WTC11 (cell line): Measurements from ENCODE around the gene RNF215. TPM values are rescaled to one million over a fixed set of nuclear protein-coding genes. Genes with fewer than 3 reads are reported as not detected.
A peak's percentile ranks its signal among the peaks of the same experiment; 100 is the strongest.

Experiments used
- CREM ChIP-seq: sonication (generic); formaldehyde crosslinking; IDR thresholded peaks from 2 replicates; pipeline ENCODE4 v1.8.1; 2022; ENCODE audit warnings: mild to moderate bottlenecking, missing genetic modification reagents, moderate library complexity
- FOXJ3 ChIP-seq: sonication (generic); formaldehyde crosslinking; IDR thresholded peaks from 2 replicates; pipeline ENCODE4 v1.9.0; 2021; ENCODE audit warnings: missing genetic modification reagents, mild to moderate bottlenecking, borderline replicate concordance
- GABPB1 ChIP-seq: sonication (generic); formaldehyde crosslinking; IDR thresholded peaks from 2 replicates; pipeline ENCODE4 v1.8.1; 2023; ENCODE audit warnings: mild to moderate bottlenecking, missing genetic modification reagents
- GTF2I ChIP-seq: fragments of 250-450 bp; sonication (Bioruptor Pico); conservative IDR thresholded peaks from 2 replicates; pipeline ENCODE4 v1.4.0; 2021; ENCODE audit warnings: mild to moderate bottlenecking
- MYBL2 ChIP-seq: sonication (generic); formaldehyde crosslinking; IDR thresholded peaks from 2 replicates; pipeline ENCODE4 v1.8.1; 2023; ENCODE audit warnings: mild to moderate bottlenecking, moderate library complexity, missing genetic modification reagents
- NFE2L1 ChIP-seq: sonication (generic); formaldehyde crosslinking; IDR thresholded peaks from 2 replicates; pipeline ENCODE4 v1.8.1; 2023; ENCODE audit warnings: missing genetic modification reagents
- SMAD4 ChIP-seq: sonication (generic); formaldehyde crosslinking; IDR thresholded peaks from 2 replicates; pipeline ENCODE4 v1.8.0; 2022; ENCODE audit warnings: mild to moderate bottlenecking, missing genetic modification reagents
- SP1 ChIP-seq: sonication (generic); formaldehyde crosslinking; conservative IDR thresholded peaks from 2 replicates; pipeline ENCODE4 v1.8.1; 2022; ENCODE audit warnings: missing genetic modification reagents
- TEAD1 ChIP-seq: sonication (generic); formaldehyde crosslinking; IDR thresholded peaks from 2 replicates; pipeline ENCODE4 v1.8.0; 2022; ENCODE audit warnings: mild to moderate bottlenecking, missing genetic modification reagents
- ZNF232 ChIP-seq: sonication (generic); formaldehyde crosslinking; IDR thresholded peaks from 2 replicates; pipeline ENCODE4 v1.8.0; 2022; ENCODE audit warnings: mild to moderate bottlenecking, missing genetic modification reagents
- ZNF671 ChIP-seq: fragments of 250-450 bp; sonication (Bioruptor Pico); IDR thresholded peaks from 2 replicates; pipeline ENCODE4 v1.8.0; 2021; ENCODE audit warnings: mild to moderate bottlenecking
- total RNA-seq: library from RNA; stranded (reverse); gene quantifications from 3 replicates; pipeline ENCODE4 v1.2.3, GENCODE V29; 2021
- TF ChIP-seq, protein P1 (sequence below): sonication (generic); formaldehyde crosslinking; IDR thresholded peaks from 2 replicates; pipeline ENCODE4 v1.8.0; 2023; ENCODE audit warnings: missing genetic modification reagents, mild to moderate bottlenecking, borderline replicate concordance
- TF ChIP-seq, protein P2 (sequence below): sonication (generic); formaldehyde crosslinking; IDR thresholded peaks from 2 replicates; pipeline ENCODE4 v1.8.1; 2022; ENCODE audit warnings: mild to moderate bottlenecking, moderate library complexity, missing genetic modification reagents
- TF ChIP-seq, protein P3 (sequence below): fragments of 250-450 bp; sonication (Bioruptor Pico); IDR thresholded peaks from 2 replicates; pipeline ENCODE4 v1.8.0; 2021; ENCODE audit warnings: mild to moderate bottlenecking
- TF ChIP-seq, protein P4 (sequence below): sonication (generic); formaldehyde crosslinking; conservative IDR thresholded peaks from 2 replicates; pipeline ENCODE4 v1.8.1; 2022; ENCODE audit warnings: mild to moderate bottlenecking, missing genetic modification reagents
- TF ChIP-seq, protein P5 (sequence below): fragments of 250-450 bp; sonication (Bioruptor Pico); IDR thresholded peaks from 2 replicates; pipeline ENCODE4 v1.9.0; 2021; ENCODE audit warnings: mild to moderate bottlenecking
- TF ChIP-seq, protein P6 (sequence below): sonication (generic); formaldehyde crosslinking; IDR thresholded peaks from 2 replicates; pipeline ENCODE4 v1.8.1; 2023; ENCODE audit warnings: mild to moderate bottlenecking, moderate library complexity, missing genetic modification reagents
- TF ChIP-seq, protein P7 (sequence below): fragments of 200-600 bp; IDR thresholded peaks from 2 replicates; pipeline ENCODE4 v1.8.0; 2022; ENCODE audit warnings: antibody characterized with exemption
- TF ChIP-seq, protein P8 (sequence below): sonication (generic); formaldehyde crosslinking; IDR thresholded peaks from 2 replicates; pipeline ENCODE4 v1.8.1; 2023; ENCODE audit warnings: mild to moderate bottlenecking, missing genetic modification reagents
- TF ChIP-seq, protein P9 (sequence below): sonication (generic); formaldehyde crosslinking; IDR thresholded peaks from 2 replicates; pipeline ENCODE4 v1.8.0; 2023; ENCODE audit warnings: mild to moderate bottlenecking, missing genetic modification reagents

RNF215 gene
- total RNA-seq, 1 experiment from 2014 or later = 25.4 TPM

DNA sequence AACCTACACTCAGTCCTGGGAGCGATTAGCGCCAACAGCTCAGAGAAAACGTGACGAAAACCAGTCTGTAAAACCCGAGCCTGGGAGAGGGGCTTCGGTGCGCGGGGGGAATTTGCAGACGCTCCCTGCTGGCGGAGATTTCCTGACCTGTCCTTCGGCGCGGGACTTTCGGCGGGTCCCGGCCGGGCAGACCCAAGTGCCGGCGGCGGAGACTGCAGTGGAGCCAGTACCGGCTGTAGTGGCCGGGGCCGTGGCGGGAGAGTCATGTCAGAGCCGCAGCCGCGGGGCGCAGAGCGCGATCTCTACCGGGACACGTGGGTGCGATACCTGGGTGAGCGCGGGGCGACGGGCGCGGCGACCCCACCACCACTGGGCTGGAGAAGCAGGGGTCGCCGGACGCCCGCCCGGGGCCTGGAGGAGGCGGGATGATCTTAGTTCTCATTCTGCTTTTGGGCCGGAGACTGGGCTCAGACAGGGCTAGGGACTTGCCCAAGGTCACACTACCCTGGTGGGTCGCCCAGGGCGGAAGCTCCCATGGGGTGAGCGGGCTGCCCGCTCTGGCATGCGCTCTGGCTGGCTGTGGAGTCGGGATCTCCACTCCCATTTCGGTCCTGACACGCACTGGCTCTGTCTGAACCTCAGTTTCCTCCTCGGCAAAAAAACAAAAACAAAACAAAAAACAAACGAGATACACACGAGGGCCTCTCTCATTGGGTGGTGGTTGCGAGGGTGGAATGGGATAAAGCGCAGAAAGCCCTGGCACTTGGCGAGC is 38.6 kb upstream of the RNF215 start, which contains the start of gene MTFP1 (continued):
- TF ChIP-seq, protein P1, sequence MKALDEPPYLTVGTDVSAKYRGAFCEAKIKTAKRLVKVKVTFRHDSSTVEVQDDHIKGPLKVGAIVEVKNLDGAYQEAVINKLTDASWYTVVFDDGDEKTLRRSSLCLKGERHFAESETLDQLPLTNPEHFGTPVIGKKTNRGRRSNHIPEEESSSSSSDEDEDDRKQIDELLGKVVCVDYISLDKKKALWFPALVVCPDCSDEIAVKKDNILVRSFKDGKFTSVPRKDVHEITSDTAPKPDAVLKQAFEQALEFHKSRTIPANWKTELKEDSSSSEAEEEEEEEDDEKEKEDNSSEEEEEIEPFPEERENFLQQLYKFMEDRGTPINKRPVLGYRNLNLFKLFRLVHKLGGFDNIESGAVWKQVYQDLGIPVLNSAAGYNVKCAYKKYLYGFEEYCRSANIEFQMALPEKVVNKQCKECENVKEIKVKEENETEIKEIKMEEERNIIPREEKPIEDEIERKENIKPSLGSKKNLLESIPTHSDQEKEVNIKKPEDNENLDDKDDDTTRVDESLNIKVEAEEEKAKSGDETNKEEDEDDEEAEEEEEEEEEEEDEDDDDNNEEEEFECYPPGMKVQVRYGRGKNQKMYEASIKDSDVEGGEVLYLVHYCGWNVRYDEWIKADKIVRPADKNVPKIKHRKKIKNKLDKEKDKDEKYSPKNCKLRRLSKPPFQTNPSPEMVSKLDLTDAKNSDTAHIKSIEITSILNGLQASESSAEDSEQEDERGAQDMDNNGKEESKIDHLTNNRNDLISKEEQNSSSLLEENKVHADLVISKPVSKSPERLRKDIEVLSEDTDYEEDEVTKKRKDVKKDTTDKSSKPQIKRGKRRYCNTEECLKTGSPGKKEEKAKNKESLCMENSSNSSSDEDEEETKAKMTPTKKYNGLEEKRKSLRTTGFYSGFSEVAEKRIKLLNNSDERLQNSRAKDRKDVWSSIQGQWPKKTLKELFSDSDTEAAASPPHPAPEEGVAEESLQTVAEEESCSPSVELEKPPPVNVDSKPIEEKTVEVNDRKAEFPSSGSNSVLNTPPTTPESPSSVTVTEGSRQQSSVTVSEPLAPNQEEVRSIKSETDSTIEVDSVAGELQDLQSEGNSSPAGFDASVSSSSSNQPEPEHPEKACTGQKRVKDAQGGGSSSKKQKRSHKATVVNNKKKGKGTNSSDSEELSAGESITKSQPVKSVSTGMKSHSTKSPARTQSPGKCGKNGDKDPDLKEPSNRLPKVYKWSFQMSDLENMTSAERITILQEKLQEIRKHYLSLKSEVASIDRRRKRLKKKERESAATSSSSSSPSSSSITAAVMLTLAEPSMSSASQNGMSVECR (CRISPR knock-in tag) = peak; percentile 69; the same call in 1 of the 2 replicates
- no peak for TF ChIP-seq SMAD4 (CRISPR knock-in tag)
- TF ChIP-seq CREM (CRISPR knock-in tag) = peak; percentile 42; the same call in 1 of the 2 replicates
- peak; percentile 9; the same call in 1 of the 2 replicates for TF ChIP-seq TEAD1 (CRISPR knock-in tag)
- TF ChIP-seq, protein P2, sequence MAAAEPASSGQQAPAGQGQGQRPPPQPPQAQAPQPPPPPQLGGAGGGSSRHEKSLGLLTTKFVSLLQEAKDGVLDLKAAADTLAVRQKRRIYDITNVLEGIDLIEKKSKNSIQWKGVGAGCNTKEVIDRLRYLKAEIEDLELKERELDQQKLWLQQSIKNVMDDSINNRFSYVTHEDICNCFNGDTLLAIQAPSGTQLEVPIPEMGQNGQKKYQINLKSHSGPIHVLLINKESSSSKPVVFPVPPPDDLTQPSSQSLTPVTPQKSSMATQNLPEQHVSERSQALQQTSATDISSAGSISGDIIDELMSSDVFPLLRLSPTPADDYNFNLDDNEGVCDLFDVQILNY (CRISPR knock-in tag) = peak; percentile 84; the same call in 1 of the 2 replicates
- TF ChIP-seq, protein P3, sequence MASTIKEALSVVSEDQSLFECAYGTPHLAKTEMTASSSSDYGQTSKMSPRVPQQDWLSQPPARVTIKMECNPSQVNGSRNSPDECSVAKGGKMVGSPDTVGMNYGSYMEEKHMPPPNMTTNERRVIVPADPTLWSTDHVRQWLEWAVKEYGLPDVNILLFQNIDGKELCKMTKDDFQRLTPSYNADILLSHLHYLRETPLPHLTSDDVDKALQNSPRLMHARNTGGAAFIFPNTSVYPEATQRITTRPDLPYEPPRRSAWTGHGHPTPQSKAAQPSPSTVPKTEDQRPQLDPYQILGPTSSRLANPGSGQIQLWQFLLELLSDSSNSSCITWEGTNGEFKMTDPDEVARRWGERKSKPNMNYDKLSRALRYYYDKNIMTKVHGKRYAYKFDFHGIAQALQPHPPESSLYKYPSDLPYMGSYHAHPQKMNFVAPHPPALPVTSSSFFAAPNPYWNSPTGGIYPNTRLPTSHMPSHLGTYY (CRISPR knock-in tag) = no peak
- TF ChIP-seq MYBL2 (CRISPR knock-in tag) = peak; percentile 67
- TF ChIP-seq, protein P4, sequence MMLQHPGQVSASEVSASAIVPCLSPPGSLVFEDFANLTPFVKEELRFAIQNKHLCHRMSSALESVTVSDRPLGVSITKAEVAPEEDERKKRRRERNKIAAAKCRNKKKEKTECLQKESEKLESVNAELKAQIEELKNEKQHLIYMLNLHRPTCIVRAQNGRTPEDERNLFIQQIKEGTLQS (CRISPR knock-in tag) = no peak
- TF ChIP-seq, protein P5, sequence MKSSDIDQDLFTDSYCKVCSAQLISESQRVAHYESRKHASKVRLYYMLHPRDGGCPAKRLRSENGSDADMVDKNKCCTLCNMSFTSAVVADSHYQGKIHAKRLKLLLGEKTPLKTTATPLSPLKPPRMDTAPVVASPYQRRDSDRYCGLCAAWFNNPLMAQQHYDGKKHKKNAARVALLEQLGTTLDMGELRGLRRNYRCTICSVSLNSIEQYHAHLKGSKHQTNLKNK (CRISPR knock-in tag) = no peak
- no peak for TF ChIP-seq FOXJ3 (CRISPR knock-in tag)
- TF ChIP-seq, protein P6, sequence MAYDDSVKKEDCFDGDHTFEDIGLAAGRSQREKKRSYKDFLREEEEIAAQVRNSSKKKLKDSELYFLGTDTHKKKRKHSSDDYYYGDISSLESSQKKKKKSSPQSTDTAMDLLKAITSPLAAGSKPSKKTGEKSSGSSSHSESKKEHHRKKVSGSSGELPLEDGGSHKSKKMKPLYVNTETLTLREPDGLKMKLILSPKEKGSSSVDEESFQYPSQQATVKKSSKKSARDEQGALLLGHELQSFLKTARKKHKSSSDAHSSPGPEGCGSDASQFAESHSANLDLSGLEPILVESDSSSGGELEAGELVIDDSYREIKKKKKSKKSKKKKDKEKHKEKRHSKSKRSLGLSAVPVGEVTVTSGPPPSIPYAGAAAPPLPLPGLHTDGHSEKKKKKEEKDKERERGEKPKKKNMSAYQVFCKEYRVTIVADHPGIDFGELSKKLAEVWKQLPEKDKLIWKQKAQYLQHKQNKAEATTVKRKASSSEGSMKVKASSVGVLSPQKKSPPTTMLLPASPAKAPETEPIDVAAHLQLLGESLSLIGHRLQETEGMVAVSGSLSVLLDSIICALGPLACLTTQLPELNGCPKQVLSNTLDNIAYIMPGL (CRISPR knock-in tag) = peak; percentile 72
- 0 out of 2 replicates have a peak, but pooled peaks have one; percentile 36 for TF ChIP-seq GABPB1 (CRISPR knock-in tag)
- no peak for TF ChIP-seq ZNF671 (CRISPR knock-in tag)
- TF ChIP-seq, protein P7, sequence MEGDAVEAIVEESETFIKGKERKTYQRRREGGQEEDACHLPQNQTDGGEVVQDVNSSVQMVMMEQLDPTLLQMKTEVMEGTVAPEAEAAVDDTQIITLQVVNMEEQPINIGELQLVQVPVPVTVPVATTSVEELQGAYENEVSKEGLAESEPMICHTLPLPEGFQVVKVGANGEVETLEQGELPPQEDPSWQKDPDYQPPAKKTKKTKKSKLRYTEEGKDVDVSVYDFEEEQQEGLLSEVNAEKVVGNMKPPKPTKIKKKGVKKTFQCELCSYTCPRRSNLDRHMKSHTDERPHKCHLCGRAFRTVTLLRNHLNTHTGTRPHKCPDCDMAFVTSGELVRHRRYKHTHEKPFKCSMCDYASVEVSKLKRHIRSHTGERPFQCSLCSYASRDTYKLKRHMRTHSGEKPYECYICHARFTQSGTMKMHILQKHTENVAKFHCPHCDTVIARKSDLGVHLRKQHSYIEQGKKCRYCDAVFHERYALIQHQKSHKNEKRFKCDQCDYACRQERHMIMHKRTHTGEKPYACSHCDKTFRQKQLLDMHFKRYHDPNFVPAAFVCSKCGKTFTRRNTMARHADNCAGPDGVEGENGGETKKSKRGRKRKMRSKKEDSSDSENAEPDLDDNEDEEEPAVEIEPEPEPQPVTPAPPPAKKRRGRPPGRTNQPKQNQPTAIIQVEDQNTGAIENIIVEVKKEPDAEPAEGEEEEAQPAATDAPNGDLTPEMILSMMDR = 0 out of 2 replicates have a peak, but pooled peaks have one; percentile 3
- TF ChIP-seq NFE2L1 (CRISPR knock-in tag) = no peak
- TF ChIP-seq, protein P8, sequence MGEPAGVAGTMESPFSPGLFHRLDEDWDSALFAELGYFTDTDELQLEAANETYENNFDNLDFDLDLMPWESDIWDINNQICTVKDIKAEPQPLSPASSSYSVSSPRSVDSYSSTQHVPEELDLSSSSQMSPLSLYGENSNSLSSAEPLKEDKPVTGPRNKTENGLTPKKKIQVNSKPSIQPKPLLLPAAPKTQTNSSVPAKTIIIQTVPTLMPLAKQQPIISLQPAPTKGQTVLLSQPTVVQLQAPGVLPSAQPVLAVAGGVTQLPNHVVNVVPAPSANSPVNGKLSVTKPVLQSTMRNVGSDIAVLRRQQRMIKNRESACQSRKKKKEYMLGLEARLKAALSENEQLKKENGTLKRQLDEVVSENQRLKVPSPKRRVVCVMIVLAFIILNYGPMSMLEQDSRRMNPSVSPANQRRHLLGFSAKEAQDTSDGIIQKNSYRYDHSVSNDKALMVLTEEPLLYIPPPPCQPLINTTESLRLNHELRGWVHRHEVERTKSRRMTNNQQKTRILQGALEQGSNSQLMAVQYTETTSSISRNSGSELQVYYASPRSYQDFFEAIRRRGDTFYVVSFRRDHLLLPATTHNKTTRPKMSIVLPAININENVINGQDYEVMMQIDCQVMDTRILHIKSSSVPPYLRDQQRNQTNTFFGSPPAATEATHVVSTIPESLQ = no peak
- TF ChIP-seq ZNF232 (CRISPR knock-in tag) = 0 out of 2 replicates have a peak, but pooled peaks have one; percentile 65
- TF ChIP-seq SP1 (CRISPR knock-in tag) = no peak
- TF ChIP-seq, protein P9, sequence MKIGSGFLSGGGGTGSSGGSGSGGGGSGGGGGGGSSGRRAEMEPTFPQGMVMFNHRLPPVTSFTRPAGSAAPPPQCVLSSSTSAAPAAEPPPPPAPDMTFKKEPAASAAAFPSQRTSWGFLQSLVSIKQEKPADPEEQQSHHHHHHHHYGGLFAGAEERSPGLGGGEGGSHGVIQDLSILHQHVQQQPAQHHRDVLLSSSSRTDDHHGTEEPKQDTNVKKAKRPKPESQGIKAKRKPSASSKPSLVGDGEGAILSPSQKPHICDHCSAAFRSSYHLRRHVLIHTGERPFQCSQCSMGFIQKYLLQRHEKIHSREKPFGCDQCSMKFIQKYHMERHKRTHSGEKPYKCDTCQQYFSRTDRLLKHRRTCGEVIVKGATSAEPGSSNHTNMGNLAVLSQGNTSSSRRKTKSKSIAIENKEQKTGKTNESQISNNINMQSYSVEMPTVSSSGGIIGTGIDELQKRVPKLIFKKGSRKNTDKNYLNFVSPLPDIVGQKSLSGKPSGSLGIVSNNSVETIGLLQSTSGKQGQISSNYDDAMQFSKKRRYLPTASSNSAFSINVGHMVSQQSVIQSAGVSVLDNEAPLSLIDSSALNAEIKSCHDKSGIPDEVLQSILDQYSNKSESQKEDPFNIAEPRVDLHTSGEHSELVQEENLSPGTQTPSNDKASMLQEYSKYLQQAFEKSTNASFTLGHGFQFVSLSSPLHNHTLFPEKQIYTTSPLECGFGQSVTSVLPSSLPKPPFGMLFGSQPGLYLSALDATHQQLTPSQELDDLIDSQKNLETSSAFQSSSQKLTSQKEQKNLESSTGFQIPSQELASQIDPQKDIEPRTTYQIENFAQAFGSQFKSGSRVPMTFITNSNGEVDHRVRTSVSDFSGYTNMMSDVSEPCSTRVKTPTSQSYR (CRISPR knock-in tag) = no peak
- TF ChIP-seq GTF2I (CRISPR knock-in tag) = 0 out of 2 replicates have a peak, but pooled peaks have one; percentile 32
